Measurements from ENCODE around the gene USP9Y. TPM values are rescaled to one million over a fixed set of nuclear protein-coding genes. Genes with fewer than 3 reads are reported as not detected.

Gene USP9Y
- total RNA-seq, 2 donors from 2014 or later: 44.1 TPM; not detected in 1

- Mint-ChIP-seq H3K4me1 (no peaks in the 10 kb centered on the region), H3K27me3 (ENCODE audit: insufficient read depth) (no peaks in the 10 kb centered on the region), H3K4me3 (no peak overlapping the region), H3K27ac (no peak overlapping the region), H3K9me3 (no peaks in the 10 kb centered on the region), H3K36me3 (ENCODE audit: low read depth) (no peaks in the 10 kb centered on the region)
- H3K9me3 ChIP-seq (ENCODE audit: control insufficient read depth, low read length): no peaks in the 10 kb centered on the region
- peaks cover 25% of the 10 kb centered on the region for H3K36me3 ChIP-seq (ENCODE audit: control insufficient read depth, insufficient read depth, low read length)
- WGBS, 2 experiments (ENCODE audit: insufficient coverage in 1 of 2, insufficient read length in 1 of 2): 93% methylated on average over 1 of the region's 1 CpG; no CpG with 5 or more reads in 1 of the 2 experiments
- no peak overlapping the region for H3K9ac ChIP-seq (ENCODE audit: extremely low read depth, low read length, poor library complexity, severe bottlenecking)
- H3K27me3 ChIP-seq (ENCODE audit: control insufficient read depth, insufficient read depth, low read length, poor library complexity, severe bottlenecking): no peaks in the 10 kb centered on the region
- H3K4me1 ChIP-seq (ENCODE audit: control insufficient read depth, insufficient read depth, low read length): no peaks in the 10 kb centered on the region
- TF ChIP-seq CTCF (conservative IDR thresholded peaks at IDR 0.05): no peak
- H3K27ac ChIP-seq (ENCODE audit: low read depth, low read length): no peak overlapping the region
- no peak overlapping the region for H3K4me3 ChIP-seq (ENCODE audit: low read length)
- no peak for DNase-seq
These were observed 48.3 kb downstream of the USP9Y start for GRCh38 chrY:12749293-12749692.

GRCh38 chrY:12752856-12753255 is 51.8 kb downstream of the USP9Y start:
- no peak overlapping the region for H3K4me3 Mint-ChIP-seq
- Histone ChIP-seq H3K9ac (ENCODE audit: extremely low read depth, low read length, poor library complexity, severe bottlenecking) (no peak overlapping the region), H3K27me3 (ENCODE audit: control insufficient read depth, insufficient read depth, low read length, poor library complexity, severe bottlenecking) (no peaks in the 10 kb centered on the region), H3K4me1 (ENCODE audit: control insufficient read depth, insufficient read depth, low read length) (no peaks in the 10 kb centered on the region), H3K36me3 (ENCODE audit: control insufficient read depth, insufficient read depth, low read length) (peaks cover 12% of the 10 kb centered on the region), H3K27ac (ENCODE audit: low read depth, low read length) (no peak overlapping the region), H3K4me3 (ENCODE audit: low read length) (no peak overlapping the region), H3K9me3 (ENCODE audit: control insufficient read depth, low read length) (no peaks in the 10 kb centered on the region)
- H3K9me3 Mint-ChIP-seq: no peaks in the 10 kb centered on the region
- H3K36me3 Mint-ChIP-seq (ENCODE audit: low read depth): no peaks in the 10 kb centered on the region
- H3K27me3 Mint-ChIP-seq (ENCODE audit: insufficient read depth): no peaks in the 10 kb centered on the region
- H3K4me1 Mint-ChIP-seq: no peaks in the 10 kb centered on the region
- 83 to 100% methylated on average over 1 to 5 of the region's 6 CpGs for WGBS, 2 experiments (ENCODE audit: insufficient coverage in 1 of 2, insufficient read length in 1 of 2)
- TF ChIP-seq CTCF (conservative IDR thresholded peaks at IDR 0.05): no peak
- H3K27ac Mint-ChIP-seq: no peak overlapping the region
- no peak for DNase-seq

GRCh38 chrY:12756021-12756420 is 55.0 kb downstream of the USP9Y start:
- no peaks in the 10 kb centered on the region for H3K4me1 ChIP-seq (ENCODE audit: control insufficient read depth, insufficient read depth, low read length)
- no peak overlapping the region for H3K4me3 ChIP-seq (ENCODE audit: low read length)
- no peak for TF ChIP-seq CTCF (conservative IDR thresholded peaks at IDR 0.05)
- Mint-ChIP-seq H3K27me3 (ENCODE audit: insufficient read depth) (no peaks in the 10 kb centered on the region), H3K4me3 (no peak overlapping the region), H3K36me3 (ENCODE audit: low read depth) (no peaks in the 10 kb centered on the region), H3K4me1 (no peaks in the 10 kb centered on the region), H3K9me3 (no peaks in the 10 kb centered on the region), H3K27ac (no peak overlapping the region)
- no peak for DNase-seq
- H3K36me3 ChIP-seq (ENCODE audit: control insufficient read depth, insufficient read depth, low read length): peaks cover 21% of the 10 kb centered on the region
- no CpG with 5 or more reads among the region's 1 CpG for WGBS, 2 experiments (ENCODE audit: insufficient coverage in 1 of 2, insufficient read length in 1 of 2)
- H3K27ac ChIP-seq (ENCODE audit: low read depth, low read length): no peak overlapping the region
- H3K9me3 ChIP-seq (ENCODE audit: control insufficient read depth, low read length): no peaks in the 10 kb centered on the region
- H3K9ac ChIP-seq (ENCODE audit: extremely low read depth, low read length, poor library complexity, severe bottlenecking): no peak overlapping the region
- H3K27me3 ChIP-seq (ENCODE audit: control insufficient read depth, insufficient read depth, low read length, poor library complexity, severe bottlenecking): no peaks in the 10 kb centered on the region
